ENCODE data around the gene GRIP2.

GRCh38 chr3:14459384-14459783, 80.8 kb downstream of the GRIP2 start:
- TF ChIP-seq POLR2A (IDR thresholded peaks at IDR 0.05; ENCODE audit: low read depth, low read length) (no peak), RFX5 (IDR thresholded peaks at IDR 0.05; ENCODE audit: low read depth, low read length) (no peak), CTCF (conservative IDR thresholded peaks at IDR 0.05; ENCODE audit: low read depth, low read length) (no peak), NFE2L2 (IDR thresholded peaks at IDR 0.05; ENCODE audit: low read depth, low read length) (no peak), MAFK (IDR thresholded peaks at IDR 0.05; ENCODE audit: low read depth, low read length) (no peak), SMC3 (IDR thresholded peaks at IDR 0.05; ENCODE audit: low read depth, low read length) (no peak)

All from IMR-90 (cell line).